NCI-H2171 (cell line): Measurements from ENCODE around the gene CEBPZOS.

ENCODE experiments used
- DNase-seq: peaks from one replicate; lab custom pipeline; 2025; lab: John Stamatoyannopoulos, UW

CEBPZOS gene

GRCh38 chr2:37232131-37232933, 36.0 kb downstream of the CEBPZOS start:
- DNase-seq, result no peak

- no peak for DNase-seq
Observed at GRCh38 chr2:37243435-37243834, 47.1 kb downstream of the CEBPZOS start.

GRCh38 chr2:37244017-37244416, 47.7 kb downstream of the CEBPZOS start:
- no peak for DNase-seq

- DNase-seq, result no peak
Observed at GRCh38 chr2:37244755-37245154, 48.5 kb downstream of the CEBPZOS start.

GRCh38 chr2:37246205-37246604, 49.9 kb downstream of the CEBPZOS start:
- DNase-seq, result no peak

GRCh38 chr2:37250869-37251740, 54.8 kb downstream of the CEBPZOS start:
- DNase-seq, result no peak
